HG03103 (cell line): ENCODE measurements around the gene CCT7.
"Not testable (repeated sequence)": the region's sequence is repeated elsewhere in the genome, so short reads cannot be mapped to it uniquely, and the experiment has no call there.

Experiments
- ATAC-seq: cut with Tn5 transposase; IDR thresholded peaks from one replicate; pipeline ENCODE4 v1.9.1; 2021; ENCODE audit warnings: low read depth; ENCODE audit not compliant: unreplicated experiment

Gene CCT7

GRCh38 chr2:73254343-73255006 is 20.4 kb downstream of the CCT7 start:
- no peak for ATAC-seq

GRCh38 chr2:73255007-73255644 is 21.0 kb downstream of the CCT7 start:
- no peak for ATAC-seq

GRCh38 chr2:73255907-73256617 is 22.0 kb downstream of the CCT7 start:
- ATAC-seq, result no peak

- no peak for ATAC-seq
Measured at GRCh38 chr2:73256618-73256922, 22.5 kb downstream of the CCT7 start.

GRCh38 chr2:73257021-73257420 is 22.9 kb downstream of the CCT7 start:
- no peak for ATAC-seq

GRCh38 chr2:73257425-73258125 is 23.5 kb downstream of the CCT7 start:
- no peak for ATAC-seq

GRCh38 chr2:73258186-73258912 is 24.2 kb downstream of the CCT7 start:
- ATAC-seq, result no peak

GRCh38 chr2:73258913-73259215 is 24.8 kb downstream of the CCT7 start:
- ATAC-seq, result no peak

GRCh38 chr2:73259276-73259675 is 25.2 kb downstream of the CCT7 start:
- ATAC-seq, result no peak

- ATAC-seq, result no peak
Measured at GRCh38 chr2:73259704-73260337, 25.7 kb downstream of the CCT7 start.

- no peak for ATAC-seq
Measured at GRCh38 chr2:73260338-73260984, 26.4 kb downstream of the CCT7 start.

GRCh38 chr2:73262108-73262651 is 28.1 kb downstream of the CCT7 start:
- no peak for ATAC-seq

- ATAC-seq, result not testable (repeated sequence)
Measured at GRCh38 chr2:73262691-73263429, 28.8 kb downstream of the CCT7 start.

- ATAC-seq, result no peak
Measured at GRCh38 chr2:73263540-73264331, 29.6 kb downstream of the CCT7 start.

GRCh38 chr2:73264332-73264606 is 30.2 kb downstream of the CCT7 start:
- no peak for ATAC-seq

GRCh38 chr2:73264783-73265182 is 30.7 kb downstream of the CCT7 start:
- no peak for ATAC-seq

- ATAC-seq, result no peak
Measured at GRCh38 chr2:73265298-73266060, 31.4 kb downstream of the CCT7 start.
